SK-N-SH (cell line): ENCODE data around the gene ALDOB.

Experiments
- CTCF ChIP-seq: fragments of 200-600 bp; sonication (generic); IDR thresholded peaks from 2 replicates; pipeline ENCODE4 v1.6.1; 2017; ENCODE audit warnings: antibody characterized with exemption, mild to moderate bottlenecking, moderate library complexity
- EZH2phosphoT487 ChIP-seq: fragments of 200-600 bp; sonication (generic); IDR thresholded peaks from 2 replicates; pipeline ENCODE4 v1.6.1; 2017; ENCODE audit warnings: low read depth, mixed run types, mild to moderate bottlenecking, antibody characterized with exemption, moderate library complexity, borderline replicate concordance
- FOXM1 ChIP-seq: IDR thresholded peaks from 2 replicates; pipeline ENCODE4 v1.4.0; 2012; ENCODE audit warnings: low read depth, mild to moderate bottlenecking
- GATA2 ChIP-seq: sonication (generic); formaldehyde crosslinking; IDR thresholded peaks from 2 replicates; pipeline ENCODE4 v1.5.0; 2020; ENCODE audit warnings: mild to moderate bottlenecking, missing genetic modification reagents
- NFIC ChIP-seq: IDR thresholded peaks from 2 replicates; pipeline ENCODE4 v1.4.0; 2012; ENCODE audit warnings: borderline replicate concordance
- RAD21 ChIP-seq: IDR thresholded peaks from 2 replicates; pipeline ENCODE4 v1.6.1; 2012; ENCODE audit warnings: mild to moderate bottlenecking, low read length
- TF ChIP-seq, protein P1 (sequence below): IDR thresholded peaks from 2 replicates; pipeline ENCODE4 v1.4.0; 2012; ENCODE audit warnings: low read depth

- TF ChIP-seq CTCF (no peak), FOXM1 (no peak), RAD21 (no peak), EZH2phosphoT487 (no peak), NFIC (no peak), GATA2 (CRISPR knock-in tag) (no peak)
- TF ChIP-seq, protein P1, sequence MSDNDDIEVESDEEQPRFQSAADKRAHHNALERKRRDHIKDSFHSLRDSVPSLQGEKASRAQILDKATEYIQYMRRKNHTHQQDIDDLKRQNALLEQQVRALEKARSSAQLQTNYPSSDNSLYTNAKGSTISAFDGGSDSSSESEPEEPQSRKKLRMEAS: no peak
Observed at GRCh38 chr9:101463397-101463796, 27.8 kb upstream of the ALDOB start.
